Thoracic aorta (tissue), 2 donors: ENCODE measurements around the gene CECR2. TPM values are rescaled to one million over a fixed set of nuclear protein-coding genes. Genes with fewer than 3 reads are reported as not detected.

Source experiments
- ATAC-seq: fragments of 150-250 bp; one replicate; pipeline ENCODE4 v1.8.0; 2017; ENCODE audit warnings: low read depth; ENCODE audit not compliant: insufficient number of reproducible peaks, low FRiP score
- DNase-seq: peaks from one replicate; pipeline ENCODE4 v3.0.0-alpha.2; 2020; ENCODE audit warnings: low spot score
- H3K27ac ChIP-seq, 2 donors: fragments of 200-600 bp; sonication (generic); 1 replicate in 1 of 2; 2 replicates in 1 of 2; pipeline ENCODE4 v1.5.1; 2016; ENCODE audit warnings: mild to moderate bottlenecking in 2 of 2, moderate library complexity in 2 of 2
- H3K27me3 ChIP-seq: fragments of 200-600 bp; sonication (generic); replicated peaks from 2 replicates; pipeline ENCODE4 v1.6.0; 2016; ENCODE audit warnings: mild to moderate bottlenecking; ENCODE audit not compliant: insufficient read depth
- H3K36me3 ChIP-seq: fragments of 200-600 bp; sonication (generic); one replicate; pipeline ENCODE4 v1.5.1; 2016
- H3K4me1 ChIP-seq, 2 donors: fragments of 200-600 bp; sonication (generic); 1 replicate in 1 of 2; 2 replicates in 1 of 2; pipeline versions ENCODE4 v1.5.1 to v1.6.0; 2016; ENCODE audit warnings: low read depth in 2 of 2, mild to moderate bottlenecking in 1 of 2; ENCODE audit not compliant: control insufficient read depth in 1 of 2
- H3K4me3 ChIP-seq: fragments of 200-600 bp; sonication (generic); 2 replicates; pipeline ENCODE4 v1.5.1; 2016; ENCODE audit warnings: mild to moderate bottlenecking
- H3K9me3 ChIP-seq: fragments of 200-600 bp; sonication (generic); 2 replicates; pipeline ENCODE4 v1.5.1; 2016
- CTCF ChIP-seq: fragments of 200-600 bp; sonication (generic); IDR thresholded peaks from one replicate; pipeline ENCODE4 v1.5.1; 2019; ENCODE audit warnings: antibody characterized with exemption
- total RNA-seq, 2 donors: library from RNA; depleted of rRNA; stranded (reverse); fragments of >200 nt; gene quantifications; one replicate each; pipeline versions ENCODE4 v1.1.0 to v1.2.3, GENCODE V29; 2016

CECR2 gene
- total RNA-seq, 2 donors from 2014 or later = 0.28 TPM; not detected in 1

- TF ChIP-seq CTCF = no peak
- no peak for ATAC-seq
- Histone ChIP-seq H3K27me3 (no peaks in the 10 kb centered on the region), H3K27ac (no peak overlapping the region), H3K36me3 (no peaks in the 10 kb centered on the region), H3K4me1 (no peaks in the 10 kb centered on the region), H3K9me3 (no peaks in the 10 kb centered on the region), H3K4me3 (no peak overlapping the region)
- no peak for DNase-seq
These were observed 31.0 kb downstream of the CECR2 start for GRCh38 chr22:17400305-17400704.

GRCh38 chr22:17401728-17402127 is 32.5 kb downstream of the CECR2 start:
- H3K36me3 ChIP-seq = no peaks in the 10 kb centered on the region
- no peak for DNase-seq
- H3K9me3 ChIP-seq = no peaks in the 10 kb centered on the region
- TF ChIP-seq CTCF = no peak
- H3K27me3 ChIP-seq = no peaks in the 10 kb centered on the region
- no peak overlapping the region for H3K4me3 ChIP-seq
- no peaks in the 10 kb centered on the region for H3K4me1 ChIP-seq
- H3K27ac ChIP-seq = no peak overlapping the region
- no peak for ATAC-seq

GRCh38 chr22:17402293-17402692 is 33.0 kb downstream of the CECR2 start:
- Histone ChIP-seq H3K9me3 (no peaks in the 10 kb centered on the region), H3K27me3 (no peaks in the 10 kb centered on the region), H3K4me1 (no peaks in the 10 kb centered on the region), H3K27ac (no peak overlapping the region), H3K4me3 (no peak overlapping the region), H3K36me3 (no peaks in the 10 kb centered on the region)
- no peak for TF ChIP-seq CTCF
- no peak for ATAC-seq
- no peak for DNase-seq

GRCh38 chr22:17403906-17404305 is 34.6 kb downstream of the CECR2 start:
- no peaks in the 10 kb centered on the region for H3K4me1 ChIP-seq
- no peak for TF ChIP-seq CTCF
- DNase-seq (no peak), ATAC-seq (no peak)
- H3K9me3 ChIP-seq = no peaks in the 10 kb centered on the region
- no peaks in the 10 kb centered on the region for H3K36me3 ChIP-seq
- no peaks in the 10 kb centered on the region for H3K27me3 ChIP-seq
- H3K27ac ChIP-seq = no peak overlapping the region
- no peak overlapping the region for H3K4me3 ChIP-seq

- DNase-seq (no peak), ATAC-seq (no peak)
- no peak overlapping the region for H3K4me3 ChIP-seq
- no peaks in the 10 kb centered on the region for H3K36me3 ChIP-seq
- H3K9me3 ChIP-seq = no peaks in the 10 kb centered on the region
- no peaks in the 10 kb centered on the region for H3K4me1 ChIP-seq
- no peak for TF ChIP-seq CTCF
- H3K27ac ChIP-seq = no peak overlapping the region
- H3K27me3 ChIP-seq = no peaks in the 10 kb centered on the region
These were observed 38.4 kb downstream of the CECR2 start for GRCh38 chr22:17407643-17408042.
